Neural progenitor cell (in vitro differentiated cells): ENCODE data around the gene HAUS6. TPM values are rescaled to one million over a fixed set of nuclear protein-coding genes. Genes with fewer than 3 reads are reported as not detected.

Experiments used
- DNase-seq: peaks from one replicate; pipeline ENCODE4 v3.0.0-alpha.2; 2016; ENCODE audit warnings: low spot score
- H2AFZ ChIP-seq: fragments of 200-600 bp; sonication (generic); replicated peaks from 2 replicates; pipeline ENCODE4 v1.6.1; 2016; ENCODE audit warnings: antibody characterized with exemption
- H3F3A ChIP-seq: fragments of 200-600 bp; sonication (generic); 2 replicates; pipeline ENCODE4 v1.6.1; 2016; ENCODE audit warnings: antibody characterized with exemption, low read depth
- H3K27ac ChIP-seq: fragments of 200-600 bp; sonication (generic); 2 replicates; pipeline ENCODE4 v1.5.1; 2016; ENCODE audit warnings: mild to moderate bottlenecking
- H3K27me3 ChIP-seq: fragments of 200-600 bp; sonication (generic); 2 replicates; pipeline ENCODE4 v1.6.1; 2016; ENCODE audit warnings: mild to moderate bottlenecking, moderate library complexity
- H3K36me3 ChIP-seq: fragments of 200-600 bp; sonication (generic); 2 replicates; pipeline ENCODE4 v1.5.1; 2016
- H3K4me1 ChIP-seq: fragments of 200-600 bp; sonication (generic); 2 replicates; pipeline ENCODE4 v1.6.1; 2016; ENCODE audit warnings: mixed run types
- H3K4me2 ChIP-seq: fragments of 200-600 bp; sonication (generic); 2 replicates; pipeline ENCODE4 v1.6.1; 2016
- H3K4me3 ChIP-seq: fragments of 200-600 bp; sonication (generic); 2 replicates; pipeline ENCODE4 v1.5.1; 2016
- H3K79me2 ChIP-seq: fragments of 200-600 bp; sonication (generic); 2 replicates; pipeline ENCODE4 v1.6.1; 2016; ENCODE audit warnings: low read depth
- H3K9ac ChIP-seq: fragments of 200-600 bp; sonication (generic); 2 replicates; pipeline ENCODE4 v1.6.1; 2016
- H3K9me3 ChIP-seq: fragments of 200-600 bp; sonication (generic); 2 replicates; pipeline ENCODE4 v1.5.1; 2016; ENCODE audit warnings: low read depth
- H4K20me1 ChIP-seq: fragments of 200-600 bp; sonication (generic); 2 replicates; pipeline ENCODE4 v1.6.1; 2016; ENCODE audit warnings: low read depth
- H3K27ac Mint-ChIP-seq: 3 replicates; pipeline ENCODE4 v1.8.0; 2021; ENCODE audit warnings: mixed read lengths
- H3K27me3 Mint-ChIP-seq: 2 replicates; pipeline ENCODE4 v1.8.0; 2022; ENCODE audit warnings: low read depth, mild to moderate bottlenecking, inconsistent platforms, moderate library complexity, mixed read lengths; ENCODE audit not compliant: insufficient read depth
- H3K36me3 Mint-ChIP-seq: 3 replicates; pipeline ENCODE4 v1.8.0; 2021; ENCODE audit warnings: mixed read lengths
- H3K4me1 Mint-ChIP-seq: 3 replicates; pipeline ENCODE4 v1.8.0; 2021; ENCODE audit warnings: mixed read lengths
- H3K4me3 Mint-ChIP-seq: 3 replicates; pipeline ENCODE4 v1.8.0; 2021; ENCODE audit warnings: mild to moderate bottlenecking, moderate library complexity, mixed read lengths
- H3K9me3 Mint-ChIP-seq: 3 replicates; pipeline ENCODE4 v1.8.0; 2020; ENCODE audit warnings: mixed read lengths
- CTCF ChIP-seq: fragments of 200-600 bp; sonication (generic); IDR thresholded peaks from 2 replicates; pipeline ENCODE4 v1.5.1; 2017; ENCODE audit warnings: antibody characterized with exemption, mild to moderate bottlenecking
- EZH2 ChIP-seq: fragments of 200-600 bp; sonication (generic); IDR thresholded peaks from 2 replicates; pipeline ENCODE4 v1.6.1; 2017; ENCODE audit warnings: antibody characterized with exemption, mild to moderate bottlenecking, moderate library complexity
- EZH2phosphoT487 ChIP-seq: fragments of 200-600 bp; sonication (generic); IDR thresholded peaks from 2 replicates; pipeline ENCODE4 v1.6.1; 2017; ENCODE audit warnings: antibody characterized with exemption
- total RNA-seq: library from RNA; depleted of rRNA; stranded (reverse); fragments of >200 nt; gene quantifications from 2 replicates; pipeline ENCODE4 v1.2.3, GENCODE V29; 2015; ENCODE audit warnings: low replicate concordance

HAUS6 gene
- total RNA-seq, 1 donor from 2014 or later: 61.2 TPM

- Mint-ChIP-seq H3K27ac (peak overlapping the region; percentile 84), H3K4me1 (peaks cover 29% of the 10 kb centered on the region), H3K4me3 (peak overlapping the region; percentile 94), H3K27me3 (peaks cover 7% of the 10 kb centered on the region), H3K9me3 (peaks cover 3% of the 10 kb centered on the region), H3K36me3 (peaks cover 2% of the 10 kb centered on the region)
- peaks cover 25% of the 10 kb centered on the region for H3K79me2 ChIP-seq
- H3K27me3 ChIP-seq: no peaks in the 10 kb centered on the region
- H2AFZ ChIP-seq: no peak overlapping the region
- no peaks in the 10 kb centered on the region for H3K36me3 ChIP-seq
- DNase-seq: peak; percentile 45
- H3K4me2 ChIP-seq: peak overlapping the region; percentile 90
- no peaks in the 10 kb centered on the region for H3K9me3 ChIP-seq
- H4K20me1 ChIP-seq: peaks cover 19% of the 10 kb centered on the region
- peaks cover 8% of the 10 kb centered on the region for H3K4me1 ChIP-seq
- H3K27ac ChIP-seq: peak overlapping the region; percentile 94
- H3K4me3 ChIP-seq: peak overlapping the region; percentile 93
- H3K9ac ChIP-seq: peak overlapping the region; percentile 81
- H3F3A ChIP-seq: peaks cover 47% of the 10 kb centered on the region
- TF ChIP-seq EZH2 (no peak), CTCF (no peak), EZH2phosphoT487 (no peak)
These were observed 52.6 kb downstream of the HAUS6 start for GRCh38 chr9:19049917-19050636.

GRCh38 chr9:19048966-19049916 is 53.5 kb downstream of the HAUS6 start, which contains the start of gene RRAGA:
TSS of gene RRAGA (plus strand) at chr9:19049427. CDS start at chr9:19049660, 233 bp downstream.
- H3K79me2 ChIP-seq: peaks cover 25% of the 10 kb centered on the region
- no peak for TF ChIP-seq EZH2
- TF ChIP-seq EZH2phosphoT487: no peak
- peak; percentile 96 for TF ChIP-seq CTCF
- H3F3A ChIP-seq: peaks cover 40% of the 10 kb centered on the region
- peak within 1 kb of the TSS; percentile 93 for H3K4me3 ChIP-seq
- H3K4me2 ChIP-seq: peak within 1 kb of the TSS; percentile 90
- peak within 1 kb of the TSS; percentile 94 for H3K27ac Mint-ChIP-seq
- peak within 1 kb of the TSS; percentile 81 for H3K9ac ChIP-seq
- H3K27ac ChIP-seq: peak within 1 kb of the TSS; percentile 94
- H3K36me3 Mint-ChIP-seq: peaks cover 2% of the 10 kb centered on the region
- H3K4me1 ChIP-seq: peaks cover 8% of the 10 kb centered on the region
- no peaks in the 10 kb centered on the region for H3K9me3 ChIP-seq
- no peaks in the 10 kb centered on the region for H3K36me3 ChIP-seq
- H3K4me3 Mint-ChIP-seq: peak within 1 kb of the TSS; percentile 94
- DNase-seq: peak; percentile 99
- peak within 1 kb of the TSS; percentile 84 for H2AFZ ChIP-seq
- peaks cover 29% of the 10 kb centered on the region for H3K4me1 Mint-ChIP-seq
- peaks cover 19% of the 10 kb centered on the region for H4K20me1 ChIP-seq
- H3K27me3 Mint-ChIP-seq: peaks cover 7% of the 10 kb centered on the region
- no peaks in the 10 kb centered on the region for H3K27me3 ChIP-seq
- peaks cover 3% of the 10 kb centered on the region for H3K9me3 Mint-ChIP-seq

GRCh38 chr9:19036611-19037010 is 66.1 kb downstream of the HAUS6 start:
- Mint-ChIP-seq H3K4me1 (no peaks in the 10 kb centered on the region), H3K36me3 (peaks cover 1% of the 10 kb centered on the region), H3K9me3 (peaks cover 9% of the 10 kb centered on the region), H3K27me3 (no peaks in the 10 kb centered on the region), H3K4me3 (no peak overlapping the region), H3K27ac (no peak overlapping the region)
- Histone ChIP-seq H3F3A (no peaks in the 10 kb centered on the region), H3K27me3 (no peaks in the 10 kb centered on the region), H3K4me3 (no peak overlapping the region), H2AFZ (no peak overlapping the region), H3K27ac (no peak overlapping the region), H3K9ac (no peak overlapping the region), H3K36me3 (no peaks in the 10 kb centered on the region), H3K4me2 (no peak overlapping the region), H3K4me1 (no peaks in the 10 kb centered on the region), H4K20me1 (no peaks in the 10 kb centered on the region), H3K79me2 (no peaks in the 10 kb centered on the region), H3K9me3 (no peaks in the 10 kb centered on the region)
- TF ChIP-seq EZH2phosphoT487: no peak
- TF ChIP-seq CTCF: no peak
- no peak for TF ChIP-seq EZH2
- DNase-seq: no peak
